ENCODE results near the gene CD2AP. TPM values are rescaled to one million over a fixed set of nuclear protein-coding genes. Genes with fewer than 3 reads are reported as not detected.

Gene CD2AP
- total RNA-seq, 1 donor from 2014 or later, result 34.5 TPM

- ATAC-seq (no peak), DNase-seq (no peak)
- H3K36me3 ChIP-seq, result no peaks in the 10 kb centered on the region
- peaks cover 5% of the 10 kb centered on the region for H3K4me1 ChIP-seq
- no peak overlapping the region for H3K4me3 ChIP-seq
- H3K27ac ChIP-seq, result no peak overlapping the region
- intact Hi-C loops (cut with DNase I), result no loop called here
- no peaks in the 10 kb centered on the region for H3K9me3 ChIP-seq
- H3K27me3 ChIP-seq, result no peaks in the 10 kb centered on the region
- TF ChIP-seq CTCF (IDR thresholded peaks at IDR 0.05), result no peak
Observed at GRCh38 chr6:47567586-47567985, 90.0 kb downstream of the CD2AP start.

DNA sequence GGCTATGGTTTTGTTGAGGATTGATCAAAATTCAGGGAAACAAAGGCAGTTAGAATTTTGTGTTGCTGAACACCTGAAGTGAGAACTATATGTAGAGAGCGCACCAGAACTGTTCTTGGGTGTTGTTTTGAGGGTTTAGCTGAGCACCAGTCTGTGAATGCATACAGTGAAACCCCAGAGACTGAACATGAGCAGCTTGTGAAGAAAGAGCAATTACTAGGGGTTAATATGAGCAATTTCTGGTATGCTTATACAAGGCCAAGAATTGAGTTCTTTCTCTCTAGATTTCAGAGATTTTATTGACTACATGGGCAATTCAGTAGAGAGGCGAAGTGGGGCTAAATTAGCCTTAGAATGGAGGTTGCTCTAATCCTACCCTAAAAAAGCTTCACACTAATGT is 93.9 kb downstream of the CD2AP start:
- peaks cover 8% of the 10 kb centered on the region for H3K36me3 ChIP-seq
- no peaks in the 10 kb centered on the region for H3K27me3 ChIP-seq
- ATAC-seq (no peak), DNase-seq (no peak)
- no peak overlapping the region for H3K27ac ChIP-seq
- H3K4me1 ChIP-seq, result peaks cover 5% of the 10 kb centered on the region
- H3K4me3 ChIP-seq, result no peak overlapping the region
- H3K9me3 ChIP-seq, result no peaks in the 10 kb centered on the region
- intact Hi-C loops (cut with DNase I), result no loop called here
- TF ChIP-seq CTCF (IDR thresholded peaks at IDR 0.05), result no peak

GRCh38 chr6:47573109-47573508 is 95.5 kb downstream of the CD2AP start:
- ATAC-seq (no peak), DNase-seq (no peak)
- no peaks in the 10 kb centered on the region for H3K9me3 ChIP-seq
- no peak overlapping the region for H3K4me3 ChIP-seq
- peaks cover 5% of the 10 kb centered on the region for H3K4me1 ChIP-seq
- no peak for TF ChIP-seq CTCF (IDR thresholded peaks at IDR 0.05)
- peaks cover 15% of the 10 kb centered on the region for H3K36me3 ChIP-seq
- H3K27me3 ChIP-seq, result no peaks in the 10 kb centered on the region
- intact Hi-C loops (cut with DNase I), result no loop called here
- H3K27ac ChIP-seq, result no peak overlapping the region

DNA sequence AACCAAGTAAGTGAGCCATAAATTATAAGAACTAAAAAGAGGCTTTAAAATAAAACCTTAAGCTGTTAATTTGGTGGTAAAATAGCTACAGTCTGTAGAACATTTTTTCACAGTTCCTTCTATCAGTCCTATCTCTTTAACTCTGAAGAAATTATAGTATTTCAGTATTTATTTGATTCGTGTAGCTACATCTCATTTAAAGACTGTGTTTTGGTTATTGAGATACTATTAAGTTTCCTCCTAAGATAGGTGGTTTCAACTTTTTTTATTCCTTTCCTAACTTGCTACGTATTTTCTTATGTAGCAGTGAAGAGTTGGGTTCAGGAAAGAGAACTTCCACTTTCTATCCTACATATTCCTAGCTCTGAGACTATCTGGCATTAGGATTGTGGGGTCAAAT is 97.2 kb downstream of the CD2AP start:
- no peak overlapping the region for H3K4me3 ChIP-seq
- no peak for TF ChIP-seq CTCF (IDR thresholded peaks at IDR 0.05)
- H3K27me3 ChIP-seq, result no peaks in the 10 kb centered on the region
- no peak overlapping the region for H3K27ac ChIP-seq
- no peak for DNase-seq
- intact Hi-C loops (cut with DNase I), result no loop called here
- H3K36me3 ChIP-seq, result peaks cover 29% of the 10 kb centered on the region
- no peak for ATAC-seq
- peaks cover 5% of the 10 kb centered on the region for H3K4me1 ChIP-seq
- no peaks in the 10 kb centered on the region for H3K9me3 ChIP-seq

DNA sequence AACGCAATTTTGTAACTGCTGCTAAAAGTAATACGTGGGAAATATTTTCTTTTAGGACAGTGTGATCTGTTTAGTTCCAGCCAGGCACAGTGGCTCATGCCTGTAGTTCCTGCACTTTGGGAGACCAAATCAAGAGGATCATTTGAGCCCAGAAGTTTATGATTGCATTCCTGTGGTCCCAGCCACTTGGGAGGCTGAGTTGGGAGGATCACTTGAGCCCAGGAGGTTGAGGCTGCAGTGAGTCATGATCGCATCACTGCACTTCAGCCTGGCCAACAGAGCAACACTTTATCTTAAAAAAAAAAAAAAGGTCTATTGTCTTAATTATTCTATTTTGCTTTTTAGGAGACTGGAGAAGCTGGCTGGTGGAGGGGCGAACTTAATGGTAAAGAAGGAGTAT is 101.5 kb downstream of the CD2AP start:
- ATAC-seq (no peak), DNase-seq (no peak)
- H3K27ac ChIP-seq, result no peak overlapping the region
- intact Hi-C loops (cut with DNase I), result no loop called here
- no peaks in the 10 kb centered on the region for H3K9me3 ChIP-seq
- no peaks in the 10 kb centered on the region for H3K4me1 ChIP-seq
- peaks cover 62% of the 10 kb centered on the region for H3K36me3 ChIP-seq
- TF ChIP-seq CTCF (IDR thresholded peaks at IDR 0.05), result no peak
- no peak overlapping the region for H3K4me3 ChIP-seq
- no peaks in the 10 kb centered on the region for H3K27me3 ChIP-seq

- Histone ChIP-seq H3K4me3 (no peak overlapping the region), H3K4me1 (no peaks in the 10 kb centered on the region), H3K9me3 (no peaks in the 10 kb centered on the region), H3K36me3 (peaks cover 57% of the 10 kb centered on the region), H3K27me3 (no peaks in the 10 kb centered on the region), H3K27ac (no peak overlapping the region)
- intact Hi-C loops (cut with DNase I), result no loop called here
- DNase-seq (no peak), ATAC-seq (no peak)
- no peak for TF ChIP-seq CTCF (IDR thresholded peaks at IDR 0.05)
Observed at GRCh38 chr6:47581591-47581990, 104.0 kb downstream of the CD2AP start.

Data from upper lobe of right lung (tissue), 1 donor.